GM12891 (cell line): ENCODE results near the gene SLC2A8.

Experiments
- PAX5 ChIP-seq: IDR thresholded peaks from 2 replicates; pipeline ENCODE4 v1.6.1; 2011; ENCODE audit warnings: low read length, moderate library complexity, mild to moderate bottlenecking; ENCODE audit not compliant: insufficient read depth, severe bottlenecking
- POLR2A ChIP-seq: IDR thresholded peaks from 2 replicates; pipeline ENCODE4 v1.6.1; 2011; ENCODE audit warnings: low read depth, low read length, control low read depth

GRCh38 chr9:127369428-127369827, 27.5 kb upstream of the SLC2A8 start:
- TF ChIP-seq POLR2A (no peak), PAX5 (no peak)
